K562 (cell line): ENCODE data around the gene MMP28. TPM values are rescaled to one million over a fixed set of nuclear protein-coding genes. Genes with fewer than 3 reads are reported as not detected.

Experiments used
- ATAC-seq: fragments of 200-7000 bp; cut with Tn5 transposase; 3 replicates; pipeline ENCODE4 v1.9.1; 2020; ENCODE audit warnings: moderate library complexity
- BruUV-seq: library from RNA; stranded (reverse); fragments of 400-500 nt; replicated peaks from 2 replicates; lab custom pipeline; 2021; lab: Mats Ljungman, UMichigan
- CTCF ChIA-PET: fragments of 300-600 bp; formaldehyde crosslinking; extraction: SDS; loops from one replicate; lab custom pipeline; 2021; ENCODE audit warnings: low intra/inter-chr PET ratio; lab: Yijun Ruan, JAX
- POLR2A ChIA-PET: fragments of 300-600, 350-650 bp; sonication (Branson Sonifier 250); formaldehyde crosslinking; extraction: SDS; loops from one replicate; lab custom pipeline; 2021; ENCODE audit warnings: antibody characterized with exemption, inconsistent platforms; lab: Yijun Ruan, JAX
- DNase-seq, 4 experiments: peaks; one replicate each; pipeline versions ENCODE4 v3.0.0 to v3.0.0-alpha.2; 2011 to 2018; ENCODE audit warnings: low spot score in 3 of 4, mixed read lengths in 3 of 4; ENCODE audit errors: extremely low read depth in 1 of 4
- FAIRE-seq: peaks from 2 replicates; lab custom pipeline; 2011; peaks lifted over from hg19 to GRCh38; lab: Jason Lieb, UNC
- H2AFZ ChIP-seq: 2 replicates; pipeline ENCODE4 v1.6.0; 2011; ENCODE audit warnings: low read depth, low read length, control low read depth, inconsistent platforms
- H3K27ac ChIP-seq: fragments of 200-600 bp; 3 replicates; pipeline ENCODE4 v1.8.0; 2011; ENCODE audit warnings: low read depth, mild to moderate bottlenecking, control low read depth, inconsistent platforms, low read length, moderate library complexity, mixed read lengths; ENCODE audit errors: extremely low read depth
- H3K27me3 ChIP-seq, 2 experiments: fragments of 300-600 bp in 1 of 2; 2 replicates in 1 of 2; 3 replicates in 1 of 2; pipeline versions ENCODE4 v1.6.0 to v1.8.0; 2011; ENCODE audit warnings: inconsistent platforms in 2 of 2, low read length in 2 of 2, mild to moderate bottlenecking in 1 of 2, mixed read lengths in 1 of 2, moderate library complexity in 1 of 2; ENCODE audit not compliant: control insufficient read depth in 2 of 2, insufficient read depth in 2 of 2
- H3K36me3 ChIP-seq: fragments of 300-600 bp; 3 replicates; pipeline ENCODE4 v1.8.0; 2011; ENCODE audit warnings: mild to moderate bottlenecking, low read length, inconsistent platforms; ENCODE audit not compliant: control insufficient read depth, insufficient read depth
- H3K4me1 ChIP-seq, 2 experiments: fragments of 200-600 bp in 1 of 2; replicated peaks in 1 of 2; 2 replicates in 1 of 2; 3 replicates in 1 of 2; pipeline versions ENCODE4 v1.5.1 to v1.8.0; 2011; ENCODE audit warnings: inconsistent platforms in 2 of 2, low read length in 2 of 2, mild to moderate bottlenecking in 1 of 2, mixed read lengths in 1 of 2, moderate library complexity in 1 of 2; ENCODE audit not compliant: control insufficient read depth in 2 of 2, insufficient read depth in 2 of 2
- H3K4me2 ChIP-seq: 2 replicates; pipeline ENCODE4 v1.6.1; 2011; ENCODE audit warnings: low read length, control low read depth, inconsistent platforms, mixed read lengths; ENCODE audit not compliant: insufficient read depth
- H3K4me3 ChIP-seq: fragments of 200-600 bp; sonication (generic), shearing (Covaris generic); 2 replicates; pipeline ENCODE4 v1.5.1; 2016; ENCODE audit warnings: control low read depth, inconsistent platforms
- H3K79me2 ChIP-seq: fragments of 200-600 bp; 3 replicates; pipeline ENCODE4 v1.8.0; 2011; ENCODE audit warnings: low read length, inconsistent platforms; ENCODE audit not compliant: control insufficient read depth, insufficient read depth
- H3K9ac ChIP-seq, 2 experiments: 2 replicates each; pipeline versions ENCODE4 v1.6.0 to v1.6.1; 2011; ENCODE audit warnings: low read depth in 2 of 2, low read length in 2 of 2, control low read depth in 1 of 2, inconsistent platforms in 1 of 2, mild to moderate bottlenecking in 1 of 2, mixed read lengths in 1 of 2; ENCODE audit not compliant: insufficient read depth in 1 of 2
- H3K9me1 ChIP-seq: one replicate; pipeline ENCODE4 v1.6.0; 2011; ENCODE audit warnings: inconsistent platforms, mild to moderate bottlenecking, low read length, moderate library complexity; ENCODE audit not compliant: control insufficient read depth, insufficient read depth
- H3K9me3 ChIP-seq: replicated peaks from 2 replicates; pipeline ENCODE4 v1.5.1; 2011; ENCODE audit warnings: low read depth, low read length, inconsistent platforms; ENCODE audit not compliant: control insufficient read depth, insufficient read depth
- H4K20me1 ChIP-seq: replicated peaks from 2 replicates; pipeline ENCODE4 v1.6.1; 2011; ENCODE audit warnings: low read length, inconsistent platforms, mixed read lengths; ENCODE audit not compliant: control insufficient read depth, insufficient read depth
- ARNT ChIP-seq, 2 experiments: fragments of 450-650 bp; IDR thresholded peaks; 2 replicates each; pipeline ENCODE4 v1.6.1; 2016; ENCODE audit warnings: mild to moderate bottlenecking in 1 of 2
- CTBP1 ChIP-seq: fragments of 450-650 bp; IDR thresholded peaks from 2 replicates; pipeline ENCODE4 v1.6.1; 2016; ENCODE audit warnings: borderline replicate concordance
- E2F8 ChIP-seq: fragments of 450-650 bp; IDR thresholded peaks from 2 replicates; pipeline ENCODE4 v1.7.1; 2018; ENCODE audit warnings: mild to moderate bottlenecking, low read depth; ENCODE audit not compliant: partially characterized antibody
- GTF3C2 ChIP-seq: IDR thresholded peaks from 3 replicates; pipeline ENCODE4 v1.6.1; 2011; ENCODE audit warnings: borderline replicate concordance, mild to moderate bottlenecking, moderate library complexity; ENCODE audit not compliant: insufficient read length; ENCODE audit errors: extremely low read depth
- ZNF184 ChIP-seq: sonication (generic); formaldehyde crosslinking; IDR thresholded peaks from 2 replicates; pipeline ENCODE4 v1.5.0; 2020; ENCODE audit warnings: missing genetic modification reagents
- ZNF407 ChIP-seq: fragments of 450-650 bp; IDR thresholded peaks from 2 replicates; pipeline ENCODE4 v1.6.1; 2016; ENCODE audit warnings: low read depth
- WGBS: fragments of 100-300 bp; shearing (Covaris generic); methylation state at CpG from one replicate; pipeline ENCODE4 v1.1.6; 2016; ENCODE audit warnings: low coverage, mixed read lengths; ENCODE audit not compliant: insufficient coverage; ENCODE audit errors: missing lambda C conversion rate; 5-methylcytosine and 5-hydroxymethylcytosine counted together
- in situ Hi-C: fragments of 300-500 bp; cut with MboI; formaldehyde crosslinking; loops from 4 replicates; pipeline ENCODE4 v1.15.0; 2018; ENCODE audit warnings: inconsistent platforms, mixed read lengths
- intact Hi-C: fragments of 100-400 bp; cut with micrococcal nuclease; formaldehyde crosslinking; loops from 2 replicates; pipeline ENCODE4 v1.14.2; 2022
- polyA plus RNA-seq, 8 experiments: library from polyadenylated mRNA; depleted of rRNA in 4 of 8; stranded (reverse) in 5 of 8; unstranded in 3 of 8; fragments of >200 nt; fragmentation: Nextera tagmentation in 2 of 8; fragmentation: Illumina TruSeq in 1 of 8; extraction: Ambion mirVana in 2 of 8; extraction: Trizol in 1 of 8; gene quantifications; 2 replicates each; pipeline versions ENCODE4 v1.2.1 to v1.2.3, GENCODE V29; 2011 to 2014; ENCODE audit warnings: inconsistent platforms in 1 of 8, missing spikeins in 1 of 8
- total RNA-seq, 7 experiments: library from RNA; depleted of rRNA in 6 of 7; stranded (reverse); fragments of >200 nt in 6 of 7; fragmentation: Illumina TruSeq in 2 of 7; extraction: Trizol in 2 of 7; gene quantifications; 2 replicates each; pipeline versions ENCODE4 v1.2.1 to v1.2.3, GENCODE V29; 2011 to 2021; ENCODE audit warnings: low replicate concordance in 1 of 7

The MMP28 gene
- total and polyA plus RNA-seq, 9 of the 15 experiments (the other 6 are each of a cell fraction or from before 2014, with no cell fraction given): not detected

- BruUV-seq: TSS peak; percentile 95
- Histone ChIP-seq H3K79me2 (peaks cover 51% of the 10 kb centered on the region), H3K27me3 (no peaks in the 10 kb centered on the region), H3K4me3 (peak overlapping the region; percentile 87), H3K9ac (peak overlapping the region; percentile 98 to 99), H3K36me3 (peaks cover 27% of the 10 kb centered on the region), H2AFZ (peak overlapping the region; percentile 100), H4K20me1 (peaks cover 18% of the 10 kb centered on the region; the same call in 1 of the 2 replicates), H3K27ac (peak overlapping the region; percentile 99), H3K9me1 (no peaks in the 10 kb centered on the region), H3K9me3 (no peaks in the 10 kb centered on the region), H3K4me1 (peaks cover 9 to 20% of the 10 kb centered on the region in 2 experiments; a peak in 4 of 5 replicates), H3K4me2 (peak overlapping the region; percentile 95)
- intact Hi-C loops: loop anchor here (5.0 kb wide), 1 partner anchor 241 kb away; no protein-coding TSS in a partner anchor
- 20% methylated on average over 19 of the region's 19 CpGs for WGBS
- in situ Hi-C loops: loop anchor here (5.0 kb wide), 1 partner anchor 41 kb away; no protein-coding TSS in a partner anchor
- no peak for FAIRE-seq
- POLR2A ChIA-PET: interaction anchor here (0.6 to 3.0 kb wide), 25 partner anchors 8 to 667 kb away, joined by 3 to 24 read pairs (median 3); partner anchors contain the start of genes MMP28, NLE1 and SLFN14
- no peak for ATAC-seq
- CTCF ChIA-PET: interaction anchor here (1.1 to 3.9 kb wide), 2 partner anchors 41 to 44 kb away, joined by 4 to 26 read pairs; no protein-coding TSS in a partner anchor
- DNase-seq: peak in 1 of 4 experiments; percentile 24
- no peak for TF ChIP-seq CTBP1
- TF ChIP-seq GTF3C2: no peak
- TF ChIP-seq ZNF184: no peak
- no peak for TF ChIP-seq E2F8
- TF ChIP-seq ZNF407: no peak
- TF ChIP-seq ARNT (IDR thresholded peaks at IDR 0.05): no peak
Measured at GRCh38 chr17:35808240-35808961, 13.0 kb upstream of the MMP28 start.
